Psoas muscle (tissue), 8 donors: ENCODE results near the gene SSRP1. TPM values are rescaled to one million over a fixed set of nuclear protein-coding genes. Genes with fewer than 3 reads are reported as not detected.

ENCODE experiments used
- ATAC-seq, 4 donors: fragments of 200-7000 bp; cut with Tn5 transposase; one replicate each; pipeline ENCODE4 v1.9.1; 2020; ENCODE audit warnings: moderate library complexity in 3 of 4, mild to moderate bottlenecking in 2 of 4
- DNase-seq, 2 donors: peaks; one replicate each; pipeline ENCODE4 v3.0.0-alpha.2; 2020
- H3K27ac ChIP-seq: fragments of 200-600 bp; one replicate; pipeline ENCODE4 v1.8.0; 2022
- H3K27me3 ChIP-seq, 3 donors: fragments of 200-600 bp in 1 of 3; one replicate each; pipeline versions ENCODE4 v1.6.1 to v1.8.0; 2013 to 2022; ENCODE audit warnings: low read length in 2 of 3, mild to moderate bottlenecking in 2 of 3, moderate library complexity in 1 of 3; ENCODE audit not compliant: insufficient read depth in 3 of 3
- H3K36me3 ChIP-seq, 2 donors: fragments of 200-600 bp in 1 of 2; one replicate each; pipeline versions ENCODE4 v1.6.1 to v1.8.0; 2013 to 2022; ENCODE audit warnings: low read depth in 1 of 2, mild to moderate bottlenecking in 1 of 2, moderate library complexity in 1 of 2; ENCODE audit not compliant: insufficient read depth in 1 of 2
- H3K4me1 ChIP-seq: fragments of 200-600 bp; one replicate; pipeline ENCODE4 v1.8.0; 2022
- H3K4me3 ChIP-seq: fragments of 200-600 bp; one replicate; pipeline ENCODE4 v1.8.0; 2022; ENCODE audit warnings: mild to moderate bottlenecking
- H3K9me3 ChIP-seq: fragments of 200-600 bp; one replicate; pipeline ENCODE4 v1.8.0; 2022
- CTCF ChIP-seq: fragments of 200-600 bp; IDR thresholded peaks from one replicate; pipeline ENCODE4 v1.8.0; 2022; ENCODE audit warnings: antibody characterized with exemption
- WGBS, 3 donors: extraction: QIAGEN DNeasy Blood & Tissue Kit; methylation state at CpG; one replicate each; pipeline versions ENCODE4 v1.1.6 to v1.1.7; 2013; 5-methylcytosine and 5-hydroxymethylcytosine counted together
- intact Hi-C, 2 donors: fragments of 100-400 bp; cut with DNase I; formaldehyde crosslinking; loops; one replicate each; pipeline versions ENCODE4 v1.11.0 to v1.14.2; 2022
- polyA plus RNA-seq, 3 donors: library from polyadenylated mRNA; stranded (reverse); fragments of 200-250 nt; gene quantifications; one replicate each; pipeline ENCODE4 v1.2.3, GENCODE V29; 2013
- total RNA-seq, 4 donors: library from RNA; stranded (reverse); fragmentation: NEBNext Ultra II Directional in 2 of 4; extraction: Animal tissue kit (Norgen Biotek cat#: 25700) in 2 of 4; gene quantifications; one replicate each; pipeline versions ENCODE4 v1.2.1 to v1.2.4, GENCODE V29; 2021 to 2023
- donor health status: healthy with polysubstance abuse.
- donor health status: DM: no; HTN: no; CAD: no; lungs with moderate emphysema.
- donor health status: Bipolar disorder and iron deficiency.
- donor health status: healthy.
- donor health status: DM: yes; HTN: yes; CAD: no.
- donor health status: DM: no; HTN: no; CAD: no.
- donor health status: DM: no; HTN: no; CAD: no.
- donor health status: DM: yes; HTN: yes; CAD: no.

The SSRP1 gene
- total and polyA plus RNA-seq, 7 donors: 69.0 to 138 (median 94.0) TPM

- no peak for ATAC-seq
- Histone ChIP-seq H3K9me3 (no peaks in the 10 kb centered on the region), H3K27ac (peak overlapping the region; percentile 92), H3K36me3 (peaks cover 0 to 39% of the 10 kb centered on the region in 2 donors), H3K4me3 (peak overlapping the region; percentile 68), H3K27me3 (no peaks in the 10 kb centered on the region), H3K4me1 (peaks cover 65% of the 10 kb centered on the region)
- no peak for TF ChIP-seq CTCF
- DNase-seq: peak in 1 of 2 donors; percentile 53
- 48 to 65% (median 59%) methylated on average over 7 of the region's 7 CpGs for WGBS, 3 donors
- intact Hi-C loops: no loop called here
Measured at GRCh38 chr11:57307666-57308270, 27.9 kb downstream of the SSRP1 start.

- intact Hi-C loops: no loop called here
- Histone ChIP-seq H3K4me1 (peaks cover 58% of the 10 kb centered on the region), H3K27ac (no peak overlapping the region), H3K27me3 (no peaks in the 10 kb centered on the region), H3K9me3 (no peaks in the 10 kb centered on the region), H3K4me3 (peak overlapping the region; percentile 68), H3K36me3 (peaks cover 6 to 39% of the 10 kb centered on the region in 2 donors)
- no peak for ATAC-seq
- peak in 1 of 2 donors; percentile 55 for DNase-seq
- 53 to 68% (median 67%) methylated on average over 9 of the region's 9 CpGs for WGBS, 3 donors
- no peak for TF ChIP-seq CTCF
Measured at GRCh38 chr11:57306940-57307565, 28.6 kb downstream of the SSRP1 start.

- Histone ChIP-seq H3K4me3 (peak overlapping the region; percentile 68), H3K4me1 (peaks cover 54% of the 10 kb centered on the region)
- WGBS, 3 donors: 55 to 78% (median 62%) methylated on average over 15 of the region's 15 CpGs
Measured at GRCh38 chr11:57306161-57306876, 29.4 kb downstream of the SSRP1 start.

GRCh38 chr11:57305523-57305922 is 30.2 kb downstream of the SSRP1 start:
- H3K4me3 ChIP-seq: peak overlapping the region; percentile 68
- peaks cover 50% of the 10 kb centered on the region for H3K4me1 ChIP-seq
- DNase-seq (no peak), ATAC-seq (no peak)
- H3K36me3 ChIP-seq: peaks cover 7 to 53% of the 10 kb centered on the region in 2 donors
- TF ChIP-seq CTCF: no peak
- no peak overlapping the region for H3K27ac ChIP-seq
- H3K27me3 ChIP-seq: no peaks in the 10 kb centered on the region
- WGBS, 3 donors: 84 to 92% (median 92%) methylated on average over 8 of the region's 8 CpGs
- H3K9me3 ChIP-seq: no peaks in the 10 kb centered on the region
- intact Hi-C loops: no loop called here

More at GRCh38 chr11:57306161-57306876, 29.4 kb downstream of the SSRP1 start:
- Histone ChIP-seq H3K36me3 (peaks cover 6 to 45% of the 10 kb centered on the region in 2 donors), H3K27me3 (no peaks in the 10 kb centered on the region), H3K27ac (no peak overlapping the region), H3K9me3 (no peaks in the 10 kb centered on the region)
- ATAC-seq (no peak), DNase-seq (no peak)
- TF ChIP-seq CTCF: no peak
- intact Hi-C loops: no loop called here
